HepG2 (cell line): ENCODE data around the gene BCL2. TPM values are rescaled to one million over a fixed set of nuclear protein-coding genes. Genes with fewer than 3 reads are reported as not detected.
A peak's percentile ranks its signal among the peaks of the same experiment; 100 is the strongest.

Experiments
- ATAC-seq: fragments of 200-7000 bp; cut with Tn5 transposase; 3 replicates; pipeline ENCODE4 v1.9.1; 2020; ENCODE audit warnings: mild to moderate bottlenecking, moderate library complexity
- BruUV-seq: library from RNA; stranded (reverse); fragments of 400-500 nt; replicated peaks from 2 replicates; lab custom pipeline; 2021; lab: Mats Ljungman, UMichigan
- CTCF ChIA-PET: fragments of 300-600 bp; formaldehyde crosslinking; extraction: SDS; loops from one replicate; lab custom pipeline; 2021; ENCODE audit warnings: low total read pairs, inconsistent platforms, low intra/inter-chr PET ratio; lab: Yijun Ruan, JAX
- POLR2A ChIA-PET: fragments of 350-600 bp; sonication (Branson Sonifier 250); formaldehyde crosslinking; loops from one replicate; lab custom pipeline; 2020; ENCODE audit warnings: antibody characterized with exemption, inconsistent platforms; lab: Yijun Ruan, JAX
- DNase-seq: peaks from one replicate; pipeline ENCODE4 v3.0.0-alpha.2; 2015; ENCODE audit warnings: low spot score
- FAIRE-seq: peaks from 3 replicates; lab custom pipeline; 2011; peaks lifted over from hg19 to GRCh38; lab: Jason Lieb, UNC
- H2AFZ ChIP-seq: one replicate; pipeline ENCODE4 v1.6.1; 2011; ENCODE audit warnings: low read length, inconsistent platforms
- H3K27ac ChIP-seq: fragments of 300-600 bp; 3 replicates; pipeline ENCODE4 v1.8.0; 2011; ENCODE audit warnings: mixed run types, mild to moderate bottlenecking, mixed read lengths, low read length, inconsistent platforms; ENCODE audit not compliant: insufficient read depth; ENCODE audit errors: extremely low read length
- H3K27me3 ChIP-seq, 2 experiments: fragments of 200-600 bp in 1 of 2; 2 replicates in 1 of 2; 3 replicates in 1 of 2; pipeline versions ENCODE4 v1.6.0 to v1.8.0; 2011; ENCODE audit warnings: low read length in 2 of 2, mild to moderate bottlenecking in 2 of 2, moderate library complexity in 2 of 2, inconsistent platforms in 1 of 2; ENCODE audit not compliant: insufficient read depth in 2 of 2, control insufficient read depth in 1 of 2
- H3K36me3 ChIP-seq, 2 experiments: fragments of 200-600 bp in 1 of 2; replicated peaks in 1 of 2; 2 replicates in 1 of 2; 3 replicates in 1 of 2; pipeline versions ENCODE4 v1.5.1 to v1.8.0; 2011; ENCODE audit warnings: low read length in 2 of 2, inconsistent platforms in 1 of 2; ENCODE audit not compliant: insufficient read depth in 2 of 2, control insufficient read depth in 1 of 2
- H3K4me1 ChIP-seq: 2 replicates; pipeline ENCODE4 v1.5.1; 2012; ENCODE audit warnings: low read length, inconsistent platforms; ENCODE audit not compliant: insufficient read depth
- H3K4me2 ChIP-seq: 2 replicates; pipeline ENCODE4 v1.6.0; 2011; ENCODE audit warnings: low read depth, low read length, inconsistent platforms
- H3K4me3 ChIP-seq, 3 experiments: fragments of 200-600 bp in 1 of 3; sonication (generic), shearing (Covaris generic) in 1 of 3; replicated peaks in 1 of 3; 2 replicates each; pipeline ENCODE4 v1.5.1; 2011 to 2016; ENCODE audit warnings: low read length in 3 of 3, inconsistent platforms in 2 of 3, low read depth in 2 of 3, mild to moderate bottlenecking in 2 of 3, control low read depth in 1 of 3, mixed read lengths in 1 of 3; ENCODE audit not compliant: insufficient read depth in 1 of 3
- H3K79me2 ChIP-seq: one replicate; pipeline ENCODE4 v1.6.1; 2011; ENCODE audit warnings: low read length, inconsistent platforms; ENCODE audit not compliant: insufficient read depth
- H3K9ac ChIP-seq: 2 replicates; pipeline ENCODE4 v1.6.0; 2011; ENCODE audit warnings: mild to moderate bottlenecking, low read depth, low read length, inconsistent platforms; ENCODE audit not compliant: insufficient read depth
- H3K9me3 ChIP-seq: 2 replicates; pipeline ENCODE4 v1.5.1; 2012; ENCODE audit warnings: mild to moderate bottlenecking, low read length
- H4K20me1 ChIP-seq: 2 replicates; pipeline ENCODE4 v1.6.0; 2011; ENCODE audit warnings: inconsistent platforms, mild to moderate bottlenecking, low read length, moderate library complexity; ENCODE audit not compliant: insufficient read depth
- BCL6 ChIP-seq: IDR thresholded peaks from 2 replicates; pipeline ENCODE4 v1.6.1; 2016; ENCODE audit warnings: missing genetic modification reagents, missing compliant biosample characterization
- HNF4A ChIP-seq: sonication (generic); formaldehyde crosslinking; IDR thresholded peaks from 2 replicates; pipeline ENCODE4 v1.4.0; 2020; ENCODE audit warnings: missing genetic modification reagents
- MAFK ChIP-seq, 2 experiments: IDR thresholded peaks in 1 of 2; conservative IDR thresholded peaks in 1 of 2; 2 replicates each; pipeline ENCODE4 v1.6.1; 2011; ENCODE audit warnings: improper control_type of control experiment in 2 of 2, low read length in 2 of 2
- ONECUT2 ChIP-seq: sonication (generic); formaldehyde crosslinking; IDR thresholded peaks from 2 replicates; pipeline ENCODE4 v1.4.0; 2020; ENCODE audit warnings: missing genetic modification reagents
- RELA ChIP-seq: sonication (generic); formaldehyde crosslinking; IDR thresholded peaks from 2 replicates; pipeline ENCODE4 v1.4.0; 2020; ENCODE audit warnings: missing genetic modification reagents
- SKI ChIP-seq: fragments of 450-650 bp; IDR thresholded peaks from one replicate; pipeline ENCODE4 v1.6.1; 2018; ENCODE audit warnings: mild to moderate bottlenecking; ENCODE audit not compliant: partially characterized antibody
- STAT5B ChIP-seq: sonication (generic); formaldehyde crosslinking; IDR thresholded peaks from 2 replicates; pipeline ENCODE4 v1.4.0; 2020; ENCODE audit warnings: missing genetic modification reagents
- TEAD2 ChIP-seq: sonication (generic); formaldehyde crosslinking; IDR thresholded peaks from 2 replicates; pipeline ENCODE4 v1.9.0; 2021; ENCODE audit warnings: missing genetic modification reagents
- ZNF10 ChIP-seq: sonication (generic); formaldehyde crosslinking; IDR thresholded peaks from 2 replicates; pipeline ENCODE4 v1.4.0; 2020; ENCODE audit warnings: mild to moderate bottlenecking, low read depth, missing genetic modification reagents, borderline replicate concordance
- ZNF24 ChIP-seq: fragments of 450-650 bp; IDR thresholded peaks from 2 replicates; pipeline ENCODE4 v1.6.1; 2017; ENCODE audit warnings: antibody characterized with exemption, mild to moderate bottlenecking
- ZNF263 ChIP-seq: sonication (generic); formaldehyde crosslinking; IDR thresholded peaks from 2 replicates; pipeline ENCODE4 v1.4.0; 2020; ENCODE audit warnings: missing genetic modification reagents
- ZNF670 ChIP-seq: sonication (generic); formaldehyde crosslinking; IDR thresholded peaks from 2 replicates; pipeline ENCODE4 v1.8.0; 2022; ENCODE audit warnings: mild to moderate bottlenecking, missing genetic modification reagents, borderline replicate concordance
- WGBS: methylation state at CpG from one replicate; pipeline ENCODE4 v1.1.6; 2017; ENCODE audit warnings: low lambda C conversion rate; 5-methylcytosine and 5-hydroxymethylcytosine counted together
- in situ Hi-C: cut with HindIII; loops from 2 replicates; pipeline ENCODE4 v1.10.0; 2017; ENCODE audit warnings: low pct_unique_long_range_greater_than_20kb; ENCODE audit not compliant: extremely low pct_ligation_motif_present
- intact Hi-C: fragments of 100-400 bp; cut with micrococcal nuclease; formaldehyde crosslinking; loops from one replicate; pipeline ENCODE4 v1.10.0; 2022; ENCODE audit not compliant: unreplicated experiment
- polyA plus RNA-seq, 8 experiments: library from polyadenylated mRNA; depleted of rRNA in 3 of 8; stranded (reverse) in 7 of 8; unstranded in 1 of 8; fragments of >200 nt; fragmentation: Illumina TruSeq in 4 of 8; extraction: Trizol in 4 of 8; gene quantifications; 2 replicates each; pipeline versions ENCODE4 v1.2.1 to v1.2.3, GENCODE V29; 2011 to 2016; ENCODE audit warnings: low read depth in 4 of 8, missing spikeins in 1 of 8, mixed read lengths in 1 of 8; ENCODE audit not compliant: insufficient read depth in 1 of 8
- total RNA-seq, 5 experiments: library from RNA; depleted of rRNA; stranded (reverse); fragments of >200 nt; fragmentation: Illumina TruSeq; extraction: Trizol; gene quantifications; 2 replicates each; pipeline ENCODE4 v1.2.3, GENCODE V29; 2016; ENCODE audit warnings: low read depth in 1 of 5

The BCL2 gene
- total and polyA plus RNA-seq, 2 of the 13 experiments (the other 11 are each of a cell fraction or from before 2014, with no cell fraction given) = 0.07 to 0.53 TPM

DNA sequence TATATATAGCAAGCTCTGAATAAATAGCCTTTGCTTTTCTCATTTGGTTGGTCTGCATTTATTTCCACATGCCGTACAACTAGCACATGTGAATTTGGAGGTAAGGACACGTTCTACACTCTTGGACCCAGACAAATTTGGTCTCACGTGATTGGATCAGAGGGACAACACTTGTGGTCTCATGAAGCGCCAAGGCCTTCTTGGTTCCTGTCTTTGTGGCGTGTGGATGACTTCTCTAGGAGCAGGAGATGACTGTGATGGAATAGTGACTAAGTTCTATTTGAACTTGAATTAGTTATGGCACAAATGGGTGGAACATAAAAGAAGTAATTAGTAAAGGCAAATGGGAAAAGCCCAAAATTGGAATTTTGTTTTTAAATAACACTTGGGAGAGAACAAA is 206.9 kb downstream of the BCL2 start:
- DNase-seq (no peak), ATAC-seq (no peak), FAIRE-seq (no peak)
- Histone ChIP-seq H3K27ac (no peak overlapping the region), H3K4me1 (no peaks in the 10 kb centered on the region), H2AFZ (no peak overlapping the region), H3K9me3 (no peaks in the 10 kb centered on the region), H3K27me3 (peaks cover 1 to 4% of the 10 kb centered on the region in 2 experiments; a peak in 1 of 5 replicates), H3K36me3 (no peaks in the 10 kb centered on the region), H3K4me2 (no peak overlapping the region), H3K9ac (no peak overlapping the region), H4K20me1 (no peaks in the 10 kb centered on the region), H3K79me2 (no peaks in the 10 kb centered on the region), H3K4me3 (no peak overlapping the region)
- TF ChIP-seq ONECUT2 (CRISPR knock-in tag) (no peak), HNF4A (CRISPR knock-in tag) (no peak), ZNF24 (no peak), ZNF263 (no peak), RELA (CRISPR knock-in tag) (no peak), ZNF670 (CRISPR knock-in tag) (no peak), ZNF10 (CRISPR knock-in tag) (no peak), TEAD2 (CRISPR knock-in tag) (no peak), STAT5B (CRISPR knock-in tag) (no peak)
- WGBS = 11% methylated on average over 5 of the region's 5 CpGs
- no TSS peak for BruUV-seq
- CTCF ChIA-PET = no interaction called here
- intact Hi-C loops (no loop called here), in situ Hi-C loops (no loop called here)
- POLR2A ChIA-PET = no interaction called here

DNA sequence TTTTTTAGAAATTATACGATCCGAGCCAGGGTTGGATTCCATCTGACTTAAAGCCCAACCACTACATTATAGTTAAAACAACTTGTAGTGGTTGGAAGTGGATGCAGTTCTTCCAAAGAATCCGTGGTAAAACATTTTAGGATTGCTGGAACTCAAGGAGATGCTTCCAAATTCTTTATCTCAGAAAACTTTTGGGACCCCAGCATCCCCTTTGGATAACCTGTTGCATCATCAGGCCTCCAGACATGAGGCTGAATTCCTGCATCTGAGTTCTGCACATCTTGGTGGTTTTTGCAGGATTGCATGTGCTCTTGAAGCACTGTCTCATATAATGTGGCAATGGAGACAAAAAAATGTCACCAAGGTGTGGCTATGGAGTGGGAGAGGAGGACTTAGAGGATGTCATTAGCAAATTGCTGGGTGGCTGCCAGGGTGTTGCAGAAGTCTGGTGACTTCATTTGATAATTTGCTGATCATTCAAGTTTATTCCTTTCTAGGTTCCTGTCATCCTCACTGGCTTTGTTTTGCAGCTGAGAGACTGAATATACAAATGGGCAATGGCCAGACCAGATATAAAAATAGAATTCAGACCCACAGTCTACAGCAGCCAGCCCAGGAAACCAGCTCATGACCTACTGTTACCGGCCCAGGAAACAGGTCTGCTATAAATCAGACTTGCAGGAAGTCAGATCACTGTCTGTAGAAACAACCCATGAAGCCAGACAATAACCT is 207.7 kb downstream of the BCL2 start:
- in situ Hi-C loops = no loop called here
- no peak overlapping the region for H3K9ac ChIP-seq
- ATAC-seq (no peak), DNase-seq (no peak)
- no peak overlapping the region for H3K4me2 ChIP-seq
- H3K4me3 ChIP-seq = no peak overlapping the region
- H3K79me2 ChIP-seq = no peaks in the 10 kb centered on the region
- H3K27me3 ChIP-seq = peaks cover 1 to 4% of the 10 kb centered on the region in 2 experiments; a peak in 1 of 5 replicates
- no peaks in the 10 kb centered on the region for H3K9me3 ChIP-seq
- POLR2A ChIA-PET = no interaction called here
- WGBS = 2% methylated on average over 4 of the region's 4 CpGs
- H3K27ac ChIP-seq = no peak overlapping the region
- CTCF ChIA-PET = no interaction called here
- TF ChIP-seq SKI (no peak), BCL6 (CRISPR knock-in tag) (no peak), MAFK (conservative IDR thresholded peaks at IDR 0.05 in 1 of 2, IDR thresholded peaks at IDR 0.05 in 1 of 2; ENCODE audit: low read length in 2 of 2) (0 out of 4 replicates have a peak, but pooled peaks of 1 of the 2 experiments have one; percentile 16)
- TF ChIP-seq, all 625 proteins: peak for 1
- intact Hi-C loops = no loop called here
- no peak overlapping the region for H2AFZ ChIP-seq
- H4K20me1 ChIP-seq = no peaks in the 10 kb centered on the region
- H3K36me3 ChIP-seq = no peaks in the 10 kb centered on the region
- FAIRE-seq = no peak
- no peaks in the 10 kb centered on the region for H3K4me1 ChIP-seq
- BruUV-seq = no TSS peak
